SH-SY5Y (cell line): ENCODE data around the gene FRMD8.

ENCODE experiments used
- GATA2 ChIP-seq: IDR thresholded peaks from 2 replicates; pipeline ENCODE4 v1.6.1; 2011; ENCODE audit warnings: mild to moderate bottlenecking, low read depth, low read length
- GATA3 ChIP-seq: IDR thresholded peaks from 2 replicates; pipeline ENCODE4 v1.6.1; 2011; ENCODE audit warnings: low read depth, mild to moderate bottlenecking, low read length, moderate library complexity

DNA sequence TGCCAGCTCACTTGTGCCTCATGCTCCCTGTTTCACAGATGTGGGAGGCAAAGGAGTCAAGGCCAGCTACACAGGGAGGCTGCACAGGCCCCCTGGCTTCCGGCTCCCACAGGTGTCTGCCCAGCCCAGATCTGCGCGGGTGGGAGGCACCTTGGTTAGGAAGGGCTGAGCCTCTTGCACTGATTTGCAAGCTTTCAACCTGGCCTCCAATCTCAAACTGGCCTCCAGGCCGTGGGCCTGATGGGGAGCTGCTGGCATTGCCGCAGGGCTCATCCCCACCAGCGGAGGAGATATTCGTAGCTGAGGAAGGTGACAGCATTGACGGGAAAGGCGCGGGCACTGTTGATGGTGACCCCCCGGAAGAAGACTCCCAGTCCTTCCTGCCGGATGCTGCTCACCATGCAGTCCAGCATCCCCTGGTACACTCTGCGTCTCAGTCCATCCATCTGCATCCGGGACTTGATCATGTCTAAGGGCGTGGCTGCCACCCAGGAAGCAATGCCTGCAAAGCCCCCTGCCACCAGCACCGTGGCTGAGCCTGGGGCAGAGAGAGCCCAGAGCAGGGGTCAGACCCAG lies 10.2 kb upstream of the FRMD8 start:
- no peak for TF ChIP-seq GATA2
- no peak for TF ChIP-seq GATA3
